ENCODE measurements around the gene VANGL2.

The VANGL2 gene

DNA sequence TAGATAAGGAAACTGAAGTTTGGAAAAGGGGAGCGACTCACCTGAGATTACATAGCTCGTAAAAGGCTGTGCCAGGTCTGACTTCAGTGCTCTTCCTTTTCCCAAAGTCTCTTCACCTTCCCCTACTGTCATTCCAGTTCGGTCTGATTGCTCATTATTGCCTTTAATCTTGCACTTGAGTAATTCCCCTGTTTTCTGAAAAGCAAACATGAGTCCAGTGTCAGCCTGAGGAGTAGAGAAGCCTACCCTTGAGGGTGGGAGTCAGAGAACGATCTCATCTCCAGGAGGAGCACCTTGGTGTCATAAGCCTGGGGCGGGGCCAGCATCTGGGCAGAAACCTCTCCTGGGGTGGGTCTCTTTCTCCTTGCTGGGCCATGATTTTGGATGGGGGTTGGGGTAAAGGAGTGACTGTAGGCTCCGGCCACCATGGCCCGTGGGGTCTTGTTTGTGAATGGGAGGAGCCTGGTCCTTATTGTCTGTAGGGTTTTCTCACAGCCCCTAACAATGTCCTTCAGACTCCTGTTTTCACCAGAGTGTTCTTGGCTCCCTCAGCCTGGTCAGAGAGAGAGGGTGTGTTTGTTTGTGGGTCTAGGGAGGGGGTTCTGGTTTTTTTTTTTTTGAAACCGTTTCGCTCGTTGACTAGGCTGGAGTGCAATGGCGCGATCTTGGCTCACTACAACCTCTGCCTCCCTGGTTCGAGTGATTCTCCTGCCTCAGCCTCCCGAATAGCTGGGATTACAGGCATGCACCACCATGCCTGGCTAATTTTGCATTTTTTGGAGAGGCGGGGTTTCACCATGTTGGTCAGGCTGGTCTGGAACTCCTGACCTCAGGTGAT lies 6.0 kb downstream of the VANGL2 start:
- DNase-seq (ENCODE audit: low read depth): no peak

- no peak for DNase-seq (ENCODE audit: low read depth)
Observed at GRCh38 chr1:160407839-160408801, 7.8 kb downstream of the VANGL2 start.

DNA sequence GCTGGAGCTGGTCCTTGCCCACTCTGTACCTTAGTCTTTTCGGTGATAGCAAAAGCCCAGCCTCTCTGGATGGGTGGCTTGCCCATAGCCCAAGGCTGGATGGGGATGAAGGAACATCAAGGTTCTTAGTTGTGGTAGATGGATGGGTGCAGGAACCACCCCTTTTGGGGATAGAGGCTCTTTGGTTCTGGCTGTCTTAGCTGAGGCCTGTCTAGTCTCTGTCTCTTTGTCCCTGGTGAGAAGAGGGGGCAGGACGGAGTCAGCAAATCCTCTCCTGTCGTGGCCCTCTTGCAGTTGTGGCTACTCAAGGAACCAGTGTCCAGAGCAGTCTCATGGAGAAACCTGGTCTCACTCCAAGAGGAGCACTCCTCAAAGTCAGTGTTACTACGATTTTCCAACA lies 8.5 kb downstream of the VANGL2 start:
- DNase-seq (ENCODE audit: low read depth): no peak

DNA sequence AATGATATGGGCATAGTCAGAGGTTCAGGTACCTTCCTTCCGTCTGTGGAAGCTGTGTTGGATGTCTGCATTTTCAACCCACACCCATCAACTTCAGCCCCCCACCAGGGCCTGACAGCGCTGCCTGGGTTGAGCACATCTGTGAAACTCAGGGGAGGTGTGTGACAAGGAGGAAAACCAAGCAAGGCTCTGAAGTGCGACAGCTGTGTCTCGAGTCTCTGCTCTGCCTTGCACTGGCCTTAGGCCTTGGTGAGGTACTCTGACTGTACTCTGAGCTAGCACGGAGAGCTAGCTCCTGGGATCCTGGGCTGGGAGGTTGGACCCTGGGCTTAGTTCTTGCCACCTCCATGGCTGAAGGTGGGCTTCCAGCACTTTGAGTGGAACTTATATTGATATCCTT lies 9.1 kb downstream of the VANGL2 start:
- DNase-seq (ENCODE audit: low read depth): no peak

GRCh38 chr1:160410406-160411005 lies 10.1 kb downstream of the VANGL2 start:
- no peak for DNase-seq (ENCODE audit: low read depth)

DNA sequence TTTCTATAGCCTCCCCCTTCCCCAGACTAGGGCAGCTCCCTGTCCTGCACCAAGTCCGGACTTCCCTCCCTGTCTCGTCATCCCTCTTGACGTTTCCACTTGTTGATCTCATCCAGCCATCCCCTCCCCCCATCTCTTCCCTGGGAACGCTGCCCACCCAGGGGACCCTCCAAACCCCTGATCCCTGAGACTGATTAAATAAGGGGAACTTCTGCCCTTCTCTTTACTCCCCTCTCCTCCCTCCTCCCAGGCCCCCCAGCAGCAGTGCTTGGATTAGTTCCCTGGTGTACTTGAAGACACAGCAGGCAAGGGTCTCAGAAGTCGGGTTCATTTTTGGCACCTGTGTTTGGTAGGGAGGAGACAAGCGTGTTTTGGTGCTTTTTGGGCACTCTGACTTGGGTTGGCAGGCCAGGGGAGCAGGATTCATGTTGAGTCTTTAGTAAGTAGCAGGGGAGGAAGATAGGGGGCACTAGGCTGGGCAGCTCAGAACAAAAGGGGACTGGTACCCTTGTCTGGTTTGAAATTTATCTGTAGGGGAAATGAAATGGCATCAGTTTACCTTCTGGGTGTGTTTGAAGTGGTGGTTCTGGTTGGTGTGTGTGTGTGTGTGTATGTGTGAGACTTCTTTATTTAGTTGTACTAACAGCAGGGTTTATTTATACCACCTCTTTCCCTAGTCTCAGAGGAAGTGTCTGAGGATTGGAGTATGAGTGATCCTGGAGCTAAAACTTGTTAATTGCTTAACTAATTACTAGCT lies 11.1 kb downstream of the VANGL2 start:
- DNase-seq (ENCODE audit: low read depth): no peak

- DNase-seq (ENCODE audit: low read depth): no peak
Observed at GRCh38 chr1:160412028-160412362, 11.6 kb downstream of the VANGL2 start.

DNA sequence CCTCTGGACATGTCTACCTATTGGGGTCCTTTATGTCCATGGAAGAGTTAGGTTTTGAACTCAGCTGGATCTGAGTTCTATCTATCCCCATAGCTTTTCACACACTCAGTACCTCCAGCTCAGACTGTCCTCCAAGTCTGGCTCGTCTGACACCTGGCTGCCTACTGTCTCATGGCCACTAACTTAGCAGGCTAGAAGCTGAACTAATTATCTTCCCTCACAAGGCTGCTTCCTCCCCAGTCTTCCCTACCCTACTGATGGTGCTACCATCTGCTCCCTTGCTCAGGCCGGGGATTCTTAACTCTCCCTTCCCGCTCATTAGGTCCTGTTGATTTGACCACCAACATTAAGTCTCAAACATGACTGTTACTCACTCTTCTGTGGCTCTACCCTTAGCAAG lies 13.4 kb downstream of the VANGL2 start:
- DNase-seq (ENCODE audit: low read depth): no peak

DNA sequence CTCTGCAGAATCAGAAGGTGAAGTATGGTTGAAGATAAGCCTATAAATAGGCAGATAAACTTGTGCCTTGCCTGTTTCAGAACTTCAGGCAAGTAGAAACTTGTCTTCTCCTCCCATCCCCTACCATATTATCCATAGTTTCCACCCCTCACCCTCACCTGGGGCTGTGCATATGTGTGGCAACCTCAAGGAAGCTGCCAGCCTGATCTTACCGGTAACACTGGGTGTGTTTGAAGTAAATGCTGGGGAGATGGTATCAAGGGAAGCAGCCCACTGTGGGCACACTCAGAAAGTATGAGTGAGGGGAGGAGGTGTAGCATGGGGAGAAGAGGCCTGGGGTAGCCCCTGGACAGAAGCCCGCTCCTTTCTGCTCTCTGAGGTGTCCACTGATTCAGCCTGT lies 14.5 kb downstream of the VANGL2 start:
- no peak for DNase-seq (ENCODE audit: low read depth)

- DNase-seq (ENCODE audit: low read depth): no peak
Observed at GRCh38 chr1:160415696-160416290, 15.4 kb downstream of the VANGL2 start.

DNA sequence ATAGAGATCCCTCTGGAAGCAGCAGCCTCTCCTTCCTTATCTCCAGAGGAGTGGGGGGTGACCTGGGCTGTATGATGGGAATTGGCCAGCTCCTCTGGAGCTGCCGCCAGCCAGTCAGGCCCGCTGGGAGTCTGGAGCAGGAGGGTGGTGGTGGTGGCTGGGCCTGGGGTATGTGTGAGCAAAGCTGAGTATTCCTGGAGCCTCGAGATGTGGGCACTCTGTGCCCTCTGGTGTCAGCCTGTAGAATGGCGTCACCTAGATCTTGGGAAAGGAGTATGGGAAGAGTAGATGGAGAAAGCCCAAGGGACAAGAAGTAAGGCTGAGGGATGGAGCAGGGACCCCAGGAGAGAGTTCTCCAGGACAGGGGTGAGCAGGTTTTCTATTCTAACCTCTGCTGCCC lies 16.0 kb downstream of the VANGL2 start:
- no peak for DNase-seq (ENCODE audit: low read depth)

DNA sequence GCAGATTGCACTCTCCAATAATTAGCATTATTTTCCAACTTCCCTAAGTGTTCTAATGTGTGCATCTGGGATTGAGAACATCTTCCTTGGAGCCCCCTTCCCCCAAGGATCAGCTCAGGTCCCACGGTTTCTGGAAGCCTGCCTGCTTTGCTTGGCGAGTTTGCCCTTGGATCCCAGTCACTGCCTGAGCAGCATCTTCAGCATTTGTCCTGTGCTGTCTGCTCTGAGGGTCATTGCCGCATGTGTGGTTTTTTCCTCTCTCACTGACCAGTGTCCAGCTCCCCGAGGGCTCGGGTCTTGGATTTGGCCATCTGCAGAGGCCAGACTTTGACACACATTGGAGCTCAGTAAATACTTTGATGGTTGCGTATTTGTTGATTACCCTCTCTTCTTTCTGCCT lies 18.1 kb downstream of the VANGL2 start:
- DNase-seq (ENCODE audit: low read depth): no peak

GRCh38 chr1:160419150-160419837 lies 18.9 kb downstream of the VANGL2 start:
- DNase-seq (ENCODE audit: low read depth): no peak

DNA sequence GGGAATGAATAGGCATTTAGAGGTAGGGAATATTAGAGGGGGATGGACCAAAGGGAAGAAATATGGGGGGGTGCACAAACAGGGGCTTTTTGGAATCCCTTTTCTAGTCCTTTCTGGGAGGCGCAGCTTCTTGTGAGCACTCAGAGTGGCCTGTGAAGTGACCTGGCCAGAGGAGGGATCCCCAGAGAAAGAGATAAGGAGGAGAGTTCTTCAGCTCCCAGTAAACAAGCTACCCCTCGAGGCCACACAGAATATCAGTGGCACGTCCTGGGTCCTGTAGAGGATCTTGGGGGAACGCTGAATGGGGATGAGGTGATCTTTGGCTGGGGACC lies 19.4 kb downstream of the VANGL2 start:
- DNase-seq (ENCODE audit: low read depth): no peak

DNA sequence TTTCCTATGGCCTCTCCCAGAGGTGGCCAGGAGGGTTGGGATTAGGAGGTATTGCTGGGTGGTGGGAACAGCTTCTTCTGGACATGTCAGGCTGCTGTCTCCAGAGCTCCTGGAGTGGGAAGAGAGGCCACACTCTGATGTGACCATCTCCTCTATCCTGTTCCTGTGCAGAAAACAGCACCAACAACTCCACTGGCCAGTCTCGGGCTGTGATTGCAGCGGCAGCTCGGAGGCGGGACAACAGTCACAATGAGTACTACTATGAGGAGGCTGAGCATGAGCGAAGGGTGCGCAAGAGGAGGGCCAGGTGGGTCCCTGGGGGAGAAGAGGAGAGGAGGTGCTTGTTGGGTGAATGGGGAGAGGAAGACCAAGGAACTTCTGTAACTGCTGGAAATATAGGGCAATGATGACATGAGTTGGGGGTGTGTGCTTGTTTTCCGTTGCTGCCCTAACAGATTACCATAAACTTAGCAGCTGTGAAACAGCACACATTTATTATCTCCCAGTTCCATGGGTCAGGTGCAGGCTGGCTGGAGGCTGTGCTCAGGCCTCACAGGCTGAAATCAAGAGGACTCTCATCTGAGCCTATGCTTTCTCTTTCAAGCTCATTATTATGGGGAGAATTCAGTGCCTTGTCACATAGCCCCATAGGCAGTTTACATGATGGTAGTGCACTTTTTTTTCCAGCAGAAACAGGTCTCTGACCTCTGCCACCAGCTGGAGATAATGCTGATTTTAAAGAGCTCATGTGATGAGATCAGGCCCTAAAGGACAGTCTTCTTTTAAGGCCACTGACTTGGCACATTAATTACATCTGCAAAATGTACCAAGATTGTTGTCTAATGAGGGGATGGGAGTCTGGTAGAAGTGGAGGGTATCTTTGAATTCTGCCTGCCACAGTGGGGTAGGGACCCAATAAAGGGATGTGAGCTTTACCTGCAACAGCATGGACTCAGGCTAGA lies 20.8 kb downstream of the VANGL2 start:
- no peak for DNase-seq (ENCODE audit: low read depth)

GRCh38 chr1:160421881-160422280 lies 21.5 kb downstream of the VANGL2 start:
- DNase-seq (ENCODE audit: low read depth): no peak

- DNase-seq (ENCODE audit: low read depth): no peak
Observed at GRCh38 chr1:160423966-160424365, 23.6 kb downstream of the VANGL2 start.

- DNase-seq (ENCODE audit: low read depth): no peak
Observed at GRCh38 chr1:160425847-160426246, 25.5 kb downstream of the VANGL2 start.

DNA sequence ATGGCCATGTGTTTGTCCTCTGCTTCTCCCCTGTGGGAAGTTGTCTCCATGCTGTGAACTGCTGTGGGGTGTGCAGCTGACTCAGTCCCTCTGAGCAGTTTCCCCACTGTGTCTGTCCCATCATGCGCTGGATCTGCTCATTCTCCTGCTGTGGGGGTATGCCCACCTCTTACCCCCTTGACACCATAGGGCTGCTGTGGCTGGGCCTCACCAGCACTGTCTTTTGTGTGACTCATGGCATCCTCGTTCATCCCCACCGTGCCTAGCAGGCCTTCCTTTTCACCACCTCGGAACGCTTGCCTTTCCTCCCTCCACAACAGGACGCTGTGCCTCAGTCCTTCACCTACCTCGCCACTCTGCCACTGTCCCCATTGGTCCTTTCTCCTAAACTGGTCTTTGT lies 27.3 kb downstream of the VANGL2 start:
- no peak for DNase-seq (ENCODE audit: low read depth)

DNA sequence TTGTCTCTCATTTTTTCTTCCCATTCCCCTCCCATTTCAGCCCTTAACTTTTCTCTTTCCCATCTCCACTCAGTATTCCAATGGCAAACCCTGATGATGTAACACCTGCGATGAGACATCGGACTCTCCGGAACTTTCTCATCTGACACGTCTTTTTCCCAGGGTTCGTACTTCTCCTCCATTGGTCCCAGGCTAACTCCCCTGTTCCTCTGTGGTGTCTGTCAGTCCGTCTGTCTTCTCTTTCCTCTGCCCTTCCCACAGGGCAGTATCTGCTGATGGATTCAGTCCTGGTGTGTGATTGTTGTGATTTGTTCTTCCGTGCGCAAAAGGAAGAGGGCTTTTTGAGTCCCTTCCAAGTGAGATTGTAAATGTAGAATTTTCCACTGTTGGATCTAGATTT lies 27.7 kb downstream of the VANGL2 start:
- no peak for DNase-seq (ENCODE audit: low read depth)

All from stimulated activated CD4-positive, alpha-beta T cell treated with anti-CD3 and anti-CD28 coated beads, Interleukin-2, amount 100 ng/mL, for 4 hours (primary cell).